ENCODE data around the gene SNRPD1.
"Not testable (repeated sequence)": the region's sequence is repeated elsewhere in the genome, so short reads cannot be mapped to it uniquely, and the experiment has no call there.

Gene SNRPD1

GRCh38 chr18:21672521-21673267, 60.6 kb downstream of the SNRPD1 start:
- no CpG with 5 or more reads among the region's 3 CpGs for WGBS (ENCODE audit: insufficient coverage, insufficient read length)
- no peak overlapping the region for H3K4me3 ChIP-seq (ENCODE audit: low read length)
- H3K9me3 ChIP-seq (ENCODE audit: control insufficient read depth, insufficient read depth, low read length), result no peaks in the 10 kb centered on the region
- no peaks in the 10 kb centered on the region for H3K27me3 ChIP-seq (ENCODE audit: control insufficient read depth, insufficient read depth, low read length)
- H3K4me1 ChIP-seq (ENCODE audit: control insufficient read depth, insufficient read depth, low read length), result no peaks in the 10 kb centered on the region
- H3K27ac ChIP-seq (ENCODE audit: low read length), result no peak overlapping the region
- H3K36me3 ChIP-seq (ENCODE audit: control insufficient read depth, insufficient read depth, low read length), result no peaks in the 10 kb centered on the region
- no peak for DNase-seq (ENCODE audit: low read depth, low spot score)

DNA sequence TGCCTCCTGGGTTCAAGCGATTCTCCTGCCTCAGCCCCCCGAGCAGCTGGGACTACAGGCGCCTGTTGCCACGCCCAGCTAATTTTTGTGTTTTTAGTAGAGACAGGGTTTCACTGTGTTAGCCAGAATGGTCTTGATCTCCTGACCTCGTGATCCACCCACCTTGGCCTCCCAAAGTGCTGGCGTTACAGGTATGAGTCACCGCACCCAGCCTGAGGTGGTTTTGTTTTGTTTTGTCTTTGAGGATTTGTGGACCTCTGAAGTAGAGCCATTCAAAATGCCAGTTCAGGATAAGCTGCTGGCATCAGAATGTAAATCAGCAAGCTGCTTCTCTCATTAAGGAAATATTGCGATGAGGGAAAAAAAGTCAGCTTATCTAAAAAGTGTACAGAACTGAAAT, 63.2 kb downstream of the SNRPD1 start:
- DNase-seq (ENCODE audit: low read depth, low spot score); H3K9me3 ChIP-seq (ENCODE audit: control insufficient read depth, insufficient read depth, low read length): not testable (repeated sequence)

DNA sequence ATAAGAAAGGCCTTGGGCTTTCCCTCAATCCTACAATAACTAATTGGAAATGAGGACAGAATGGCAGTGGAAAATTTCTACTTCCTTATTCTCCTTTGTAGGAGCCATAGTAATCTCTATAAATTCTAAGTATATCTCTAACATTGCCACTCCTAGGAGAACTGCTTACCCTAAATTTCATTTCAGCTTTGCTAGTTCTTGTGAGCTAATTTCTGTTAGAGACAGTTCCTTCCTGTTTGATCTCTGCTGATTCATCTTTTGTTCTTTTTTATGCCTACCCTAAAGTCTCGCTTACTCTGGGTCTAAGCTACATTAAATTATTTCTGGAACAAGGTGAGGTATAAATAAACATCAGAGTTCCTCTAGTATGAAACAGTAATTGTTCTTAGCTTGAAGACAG, 66.7 kb downstream of the SNRPD1 start:
- Histone ChIP-seq H3K9me3 (ENCODE audit: control insufficient read depth, insufficient read depth, low read length) (no peaks in the 10 kb centered on the region), H3K36me3 (ENCODE audit: control insufficient read depth, insufficient read depth, low read length) (no peaks in the 10 kb centered on the region), H3K27me3 (ENCODE audit: control insufficient read depth, insufficient read depth, low read length) (no peaks in the 10 kb centered on the region), H3K27ac (ENCODE audit: low read length) (no peak overlapping the region), H3K4me1 (ENCODE audit: control insufficient read depth, insufficient read depth, low read length) (peaks cover 3% of the 10 kb centered on the region), H3K4me3 (ENCODE audit: low read length) (no peak overlapping the region)
- WGBS (ENCODE audit: insufficient coverage, insufficient read length), result no CpG with 5 or more reads among the region's 1 CpG
- no peak for DNase-seq (ENCODE audit: low read depth, low spot score)

More for the DNA sequence above, 63.2 kb downstream of the SNRPD1 start:
- not testable (repeated sequence) for H3K4me1 ChIP-seq (ENCODE audit: control insufficient read depth, insufficient read depth, low read length); H3K4me3 ChIP-seq (ENCODE audit: low read length); H3K27ac ChIP-seq (ENCODE audit: low read length); H3K27me3 ChIP-seq (ENCODE audit: control insufficient read depth, insufficient read depth, low read length); H3K36me3 ChIP-seq (ENCODE audit: control insufficient read depth, insufficient read depth, low read length)
- WGBS (ENCODE audit: insufficient coverage, insufficient read length), result no CpG with 5 or more reads among the region's 8 CpGs

DNA sequence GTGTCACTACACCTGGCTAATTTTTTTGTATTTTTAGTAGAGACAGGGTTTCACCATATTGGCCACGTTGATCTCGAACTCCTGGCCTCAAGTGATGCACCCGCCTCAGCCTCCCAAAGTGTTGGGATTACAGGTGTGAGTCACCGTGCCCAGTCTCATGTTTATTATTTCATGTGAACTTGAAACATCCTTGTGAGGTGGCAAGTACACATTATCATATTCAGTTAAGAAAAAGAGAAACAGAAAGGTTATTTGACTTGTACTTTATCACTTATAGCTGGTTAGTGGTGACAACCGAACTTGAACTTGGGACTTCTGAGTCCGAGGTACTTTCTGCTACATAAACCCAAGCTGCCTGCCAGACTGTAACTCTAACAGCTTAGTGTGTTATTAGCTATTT, 68.0 kb downstream of the SNRPD1 start:
- no peak for DNase-seq (ENCODE audit: low read depth, low spot score)
- no peaks in the 10 kb centered on the region for H3K9me3 ChIP-seq (ENCODE audit: control insufficient read depth, insufficient read depth, low read length)
- no peaks in the 10 kb centered on the region for H3K36me3 ChIP-seq (ENCODE audit: control insufficient read depth, insufficient read depth, low read length)
- WGBS (ENCODE audit: insufficient coverage, insufficient read length), result no CpG with 5 or more reads among the region's 6 CpGs
- H3K27ac ChIP-seq (ENCODE audit: low read length), result no peak overlapping the region
- peaks cover 3% of the 10 kb centered on the region for H3K4me1 ChIP-seq (ENCODE audit: control insufficient read depth, insufficient read depth, low read length)
- H3K4me3 ChIP-seq (ENCODE audit: low read length), result no peak overlapping the region
- H3K27me3 ChIP-seq (ENCODE audit: control insufficient read depth, insufficient read depth, low read length), result no peaks in the 10 kb centered on the region

- H3K36me3 ChIP-seq (ENCODE audit: control insufficient read depth, insufficient read depth, low read length), result no peaks in the 10 kb centered on the region
- DNase-seq (ENCODE audit: low read depth, low spot score), result no peak
- no peaks in the 10 kb centered on the region for H3K27me3 ChIP-seq (ENCODE audit: control insufficient read depth, insufficient read depth, low read length)
- peaks cover 3% of the 10 kb centered on the region for H3K4me1 ChIP-seq (ENCODE audit: control insufficient read depth, insufficient read depth, low read length)
- H3K9me3 ChIP-seq (ENCODE audit: control insufficient read depth, insufficient read depth, low read length), result no peaks in the 10 kb centered on the region
- no CpG with 5 or more reads among the region's 11 CpGs for WGBS (ENCODE audit: insufficient coverage, insufficient read length)
- no peak overlapping the region for H3K4me3 ChIP-seq (ENCODE audit: low read length)
- H3K27ac ChIP-seq (ENCODE audit: low read length), result no peak overlapping the region
Measured at GRCh38 chr18:21682371-21683051, 70.4 kb downstream of the SNRPD1 start.
